ENCODE data around the gene EARS2. TPM values are rescaled to one million over a fixed set of nuclear protein-coding genes. Genes with fewer than 3 reads are reported as not detected.

EARS2 gene
- total and polyA plus RNA-seq, 2 donors from 2014 or later: 21.6 to 30.4 TPM

- FAIRE-seq: no peak
- TF ChIP-seq CTCF (IDR thresholded peaks at IDR 0.05; ENCODE audit: borderline replicate concordance, extremely low read depth, insufficient read depth): no peak
Measured at GRCh38 chr16:23502466-23502865, 54.7 kb downstream of the EARS2 start.

GRCh38 chr16:23501291-23501690 is 55.9 kb downstream of the EARS2 start:
- DNase-seq: no peak
- peaks cover 0 to 2% (median 0%) of the 10 kb centered on the region in 3 donors for H3K36me3 ChIP-seq (ENCODE audit: control insufficient read depth in 2 of 3, insufficient read depth in 3 of 3, low read length in 3 of 3)
- H3K4me3 ChIP-seq (ENCODE audit: low read length in 3 of 3): no peak overlapping the region
- no peaks in the 10 kb centered on the region for H3K27me3 ChIP-seq (ENCODE audit: control insufficient read depth, insufficient read depth, low read length)
- TF ChIP-seq CTCF (IDR thresholded peaks at IDR 0.05; ENCODE audit: borderline replicate concordance, extremely low read depth, insufficient read depth): no peak
- intact Hi-C loops (cut with DNase I): no loop called here
- no peak overlapping the region for H3K9ac ChIP-seq (ENCODE audit: low read length in 3 of 3)
- peaks cover 0 to 56% (median 38%) of the 10 kb centered on the region in 3 donors for H3K4me1 ChIP-seq (ENCODE audit: control insufficient read depth in 2 of 3, insufficient read depth in 2 of 3, low read depth in 1 of 3, low read length in 3 of 3)
- H3K9me3 ChIP-seq (ENCODE audit: control insufficient read depth in 2 of 3, insufficient read depth in 1 of 3, low read length in 3 of 3): no peaks in the 10 kb centered on the region
- H3K27ac ChIP-seq (ENCODE audit: low read depth in 2 of 2, low read length in 2 of 2): no peak overlapping the region
- FAIRE-seq: no peak

More at GRCh38 chr16:23502466-23502865, 54.7 kb downstream of the EARS2 start:
- DNase-seq: no peak
- intact Hi-C loops (cut with DNase I): no loop called here
- Histone ChIP-seq H3K4me3 (ENCODE audit: low read length in 3 of 3) (no peak overlapping the region), H3K9me3 (ENCODE audit: control insufficient read depth in 2 of 3, insufficient read depth in 1 of 3, low read length in 3 of 3) (no peaks in the 10 kb centered on the region), H3K36me3 (ENCODE audit: control insufficient read depth in 2 of 3, insufficient read depth in 3 of 3, low read length in 3 of 3) (peaks cover 0 to 2% (median 0%) of the 10 kb centered on the region in 3 donors), H3K27ac (ENCODE audit: low read depth in 2 of 2, low read length in 2 of 2) (no peak overlapping the region), H3K9ac (ENCODE audit: low read length in 3 of 3) (no peak overlapping the region), H3K27me3 (ENCODE audit: control insufficient read depth, insufficient read depth, low read length) (no peaks in the 10 kb centered on the region), H3K4me1 (ENCODE audit: control insufficient read depth in 2 of 3, insufficient read depth in 2 of 3, low read depth in 1 of 3, low read length in 3 of 3) (peaks cover 0 to 56% (median 37%) of the 10 kb centered on the region in 3 donors)

GRCh38 chr16:23500862-23501225 is 56.3 kb downstream of the EARS2 start:
- Histone ChIP-seq H3K4me3 (ENCODE audit: low read length in 3 of 3) (no peak overlapping the region), H3K9ac (ENCODE audit: low read length in 3 of 3) (no peak overlapping the region), H3K36me3 (ENCODE audit: control insufficient read depth in 2 of 3, insufficient read depth in 3 of 3, low read length in 3 of 3) (peaks cover 0 to 2% (median 0%) of the 10 kb centered on the region in 3 donors), H3K9me3 (ENCODE audit: control insufficient read depth in 2 of 3, insufficient read depth in 1 of 3, low read length in 3 of 3) (no peaks in the 10 kb centered on the region), H3K4me1 (ENCODE audit: control insufficient read depth in 2 of 3, insufficient read depth in 2 of 3, low read depth in 1 of 3, low read length in 3 of 3) (peaks cover 0 to 52% (median 34%) of the 10 kb centered on the region in 3 donors), H3K27me3 (ENCODE audit: control insufficient read depth, insufficient read depth, low read length) (no peaks in the 10 kb centered on the region), H3K27ac (ENCODE audit: low read depth in 2 of 2, low read length in 2 of 2) (peak overlapping the region in 1 of 2 donors; percentile 37)
- no peak for TF ChIP-seq CTCF (IDR thresholded peaks at IDR 0.05; ENCODE audit: borderline replicate concordance, extremely low read depth, insufficient read depth)
- DNase-seq (no peak), FAIRE-seq (no peak)
- intact Hi-C loops (cut with DNase I): no loop called here
